GM18505 (cell line): ENCODE measurements around the gene PDCD1.

Experiments used
- ATAC-seq: cut with Tn5 transposase; IDR thresholded peaks from one replicate; pipeline ENCODE4 v1.9.1; 2021; ENCODE audit not compliant: unreplicated experiment
- POLR2A ChIP-seq: IDR thresholded peaks from 4 replicates; pipeline ENCODE4 v1.6.1; 2011; ENCODE audit warnings: borderline replicate concordance; ENCODE audit not compliant: insufficient read depth, insufficient read length; ENCODE audit errors: extremely low read depth

The PDCD1 gene

GRCh38 chr2:241861264-241861663 is 2.6 kb upstream of the PDCD1 start:
- no peak for TF ChIP-seq POLR2A
- ATAC-seq: no peak

DNA sequence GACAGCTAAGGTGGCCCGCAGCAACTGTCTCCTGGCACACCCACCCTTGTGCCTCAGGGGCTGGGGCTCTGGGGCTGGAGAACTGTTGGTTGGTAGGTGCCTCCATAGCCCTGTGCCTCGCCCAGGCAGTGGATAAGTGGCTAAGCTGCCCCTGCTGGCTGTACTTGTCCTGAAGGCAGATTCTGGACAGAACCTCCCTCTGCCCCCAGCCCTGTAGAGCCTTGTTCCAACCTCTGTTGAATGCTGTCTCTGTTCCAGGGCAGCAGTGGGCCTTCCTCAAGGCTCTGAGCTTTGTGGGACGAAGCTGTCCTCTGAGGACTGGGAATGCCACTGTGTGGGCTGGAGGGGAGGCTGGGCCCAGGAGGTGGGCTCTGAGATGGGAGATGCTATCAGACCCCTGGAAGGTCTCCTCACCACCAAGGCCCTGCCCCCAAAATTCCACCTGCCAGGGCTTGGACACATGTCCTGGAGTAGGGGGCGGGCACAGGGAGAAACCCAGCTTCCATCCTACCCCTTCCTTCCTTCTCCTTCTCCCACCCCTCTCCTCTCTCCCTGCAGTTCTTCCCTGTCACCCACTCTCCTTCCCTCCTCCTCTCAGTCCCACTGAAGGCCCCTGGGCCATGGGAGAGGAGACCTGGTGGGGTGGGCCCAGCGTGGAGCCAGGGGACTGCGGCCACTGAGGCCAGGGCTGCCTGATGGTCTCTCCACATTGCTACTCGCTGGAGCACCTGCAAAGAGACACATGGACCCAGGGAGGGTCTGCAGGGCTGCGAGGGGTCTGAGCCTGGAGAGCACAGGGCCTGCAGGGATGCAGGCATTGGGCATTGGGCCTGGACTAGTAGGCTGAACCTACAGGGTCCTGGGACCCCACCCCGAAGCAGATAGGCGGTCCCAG is 1.7 kb upstream of the PDCD1 start:
- no peak for ATAC-seq
- no peak for TF ChIP-seq POLR2A

GRCh38 chr2:241859436-241860183 is 916 bp upstream of the PDCD1 start:
- no peak for ATAC-seq
- TF ChIP-seq POLR2A: no peak

- no peak for TF ChIP-seq POLR2A
- ATAC-seq: no peak
Measured at GRCh38 chr2:241859017-241859435, 332 bp upstream of the PDCD1 start.

GRCh38 chr2:241857572-241858121 is 1.0 kb downstream of the PDCD1 start:
- no peak for TF ChIP-seq POLR2A
- ATAC-seq: no peak

DNA sequence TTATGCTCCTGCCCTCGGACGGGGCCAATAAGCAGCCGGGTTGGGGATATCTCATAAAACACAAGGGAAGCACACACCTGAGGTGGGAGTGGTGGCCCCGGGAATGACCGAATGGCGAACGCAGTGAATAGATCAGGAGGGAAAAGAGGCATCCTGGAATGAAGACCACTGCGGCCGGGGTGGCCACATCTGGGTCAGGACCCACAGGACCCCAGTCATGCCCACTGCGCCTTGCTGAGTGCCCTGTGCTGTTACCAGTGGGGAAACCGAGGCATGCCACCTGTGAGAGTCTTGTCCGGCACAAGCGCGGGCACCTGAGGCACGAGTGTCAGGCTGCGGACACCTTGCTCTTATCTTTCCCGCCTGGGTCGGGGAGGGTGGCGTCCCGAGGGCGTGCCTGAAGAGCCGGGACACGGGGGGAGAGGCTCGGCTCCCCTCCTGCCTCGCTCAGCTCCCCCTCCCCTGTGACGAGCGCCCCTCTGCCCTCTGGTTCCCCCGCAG is 1.6 kb downstream of the PDCD1 start:
- no peak for ATAC-seq
- TF ChIP-seq POLR2A: no peak

- TF ChIP-seq POLR2A: no peak
- no peak for ATAC-seq
Measured at GRCh38 chr2:241855888-241856422, 2.7 kb downstream of the PDCD1 start.

GRCh38 chr2:241855245-241855887 is 3.3 kb downstream of the PDCD1 start:
- no peak for TF ChIP-seq POLR2A
- no peak for ATAC-seq

DNA sequence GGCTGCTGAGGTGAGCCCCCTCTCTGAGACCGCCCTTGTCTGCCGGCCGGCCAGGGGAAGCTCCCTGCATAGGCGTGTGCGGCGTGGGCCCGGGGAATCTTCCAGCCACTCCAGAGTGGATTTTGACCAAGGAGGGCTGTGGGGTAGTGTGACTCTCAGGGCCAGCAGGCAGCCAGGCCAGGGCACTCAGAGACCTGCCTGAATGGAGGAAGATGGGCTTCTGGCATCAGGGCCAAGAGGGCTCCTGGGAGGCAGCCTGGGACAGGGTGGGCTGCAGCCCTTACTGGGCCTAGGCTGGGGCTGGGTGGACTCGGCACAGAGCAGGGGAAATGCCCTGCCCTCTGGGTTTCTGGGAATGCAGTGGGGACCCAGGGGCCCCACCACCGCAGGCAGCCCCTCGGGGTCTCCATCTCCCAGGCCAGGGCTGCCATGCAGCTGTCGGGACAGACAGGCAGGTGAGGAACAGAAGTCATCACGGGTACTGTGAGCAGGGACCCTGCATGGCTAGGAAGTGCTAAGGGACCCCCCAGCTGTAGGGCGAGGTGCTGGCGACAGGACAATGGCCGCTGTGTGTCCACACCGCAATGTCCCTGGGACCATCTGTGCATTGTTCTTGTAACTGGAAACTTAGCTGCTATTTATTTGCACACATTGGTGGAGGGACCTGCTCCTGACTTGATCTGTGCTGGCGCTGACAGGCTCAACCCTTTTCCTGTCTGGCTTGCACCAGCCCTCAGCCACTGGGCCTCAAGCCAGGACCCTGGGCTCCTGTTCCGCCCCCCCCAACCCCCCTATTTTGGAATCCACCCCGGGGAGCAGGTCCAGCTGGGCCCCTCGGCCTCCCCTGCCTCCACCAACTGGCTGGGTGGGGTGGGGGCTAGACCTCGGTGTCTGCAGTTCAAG is 4.1 kb downstream of the PDCD1 start:
- no peak for ATAC-seq
- TF ChIP-seq POLR2A: no peak

GRCh38 chr2:241853651-241854341 is 4.9 kb downstream of the PDCD1 start:
- ATAC-seq: no peak
- no peak for TF ChIP-seq POLR2A

GRCh38 chr2:241852981-241853631 is 5.6 kb downstream of the PDCD1 start:
- TF ChIP-seq POLR2A: no peak
- ATAC-seq: no peak
